Smooth muscle cell (in vitro differentiated cells): ENCODE results near the gene FARSB. TPM values are rescaled to one million over a fixed set of nuclear protein-coding genes. Genes with fewer than 3 reads are reported as not detected.

Experiments used
- DNase-seq: peaks from one replicate; lab custom pipeline; 2025; ENCODE audit not compliant: unreplicated experiment; lab: John Stamatoyannopoulos, UW
- H2AFZ ChIP-seq: fragments of 200-600 bp; sonication (generic); 2 replicates; pipeline ENCODE4 v1.6.0; 2016; ENCODE audit warnings: antibody characterized with exemption, low read depth, mild to moderate bottlenecking
- H3F3A ChIP-seq: fragments of 200-600 bp; sonication (generic); 2 replicates; pipeline ENCODE4 v1.6.0; 2017; ENCODE audit warnings: antibody characterized with exemption, low read depth
- H3K27ac ChIP-seq: fragments of 200-600 bp; sonication (generic); 2 replicates; pipeline ENCODE4 v1.5.1; 2016; ENCODE audit warnings: low read depth, mild to moderate bottlenecking
- H3K27me3 ChIP-seq: fragments of 200-600 bp; sonication (generic); 2 replicates; pipeline ENCODE4 v1.6.1; 2016; ENCODE audit warnings: low read depth, mild to moderate bottlenecking
- H3K36me3 ChIP-seq: fragments of 200-600 bp; sonication (generic); 2 replicates; pipeline ENCODE4 v1.5.1; 2016; ENCODE audit warnings: low read depth
- H3K4me1 ChIP-seq: fragments of 200-600 bp; sonication (generic); 2 replicates; pipeline ENCODE4 v1.5.1; 2016; ENCODE audit warnings: low read depth
- H3K4me2 ChIP-seq: fragments of 200-600 bp; sonication (generic); 2 replicates; pipeline ENCODE4 v1.6.0; 2016; ENCODE audit warnings: mild to moderate bottlenecking
- H3K4me3 ChIP-seq: fragments of 200-600 bp; sonication (generic); 2 replicates; pipeline ENCODE4 v1.5.1; 2016; ENCODE audit warnings: mild to moderate bottlenecking
- H3K79me2 ChIP-seq: fragments of 200-600 bp; sonication (generic); 2 replicates; pipeline ENCODE4 v1.6.0; 2016; ENCODE audit warnings: low read depth, mild to moderate bottlenecking
- H3K9ac ChIP-seq: fragments of 200-600 bp; sonication (generic); 2 replicates; pipeline ENCODE4 v1.6.0; 2016; ENCODE audit warnings: low read depth
- H3K9me3 ChIP-seq: fragments of 200-600 bp; sonication (generic); replicated peaks from 2 replicates; pipeline ENCODE4 v1.5.1; 2016; ENCODE audit warnings: low read depth
- H4K20me1 ChIP-seq: fragments of 200-600 bp; sonication (generic); 2 replicates; pipeline ENCODE4 v1.6.0; 2016; ENCODE audit warnings: low read depth
- WGBS: methylation state at CpG from one replicate; pipeline ENCODE4 v1.1.7; 2016; ENCODE audit warnings: low lambda C conversion rate; 5-methylcytosine and 5-hydroxymethylcytosine counted together
- polyA plus RNA-seq: library from polyadenylated mRNA; unstranded; fragments of >200 nt; fragmentation: Nextera tagmentation; extraction: Ambion mirVana; gene quantifications from 2 replicates; pipeline ENCODE4 v1.2.1, GENCODE V29; 2016
- total RNA-seq: library from RNA; depleted of rRNA; stranded (reverse); fragments of >200 nt; gene quantifications from 2 replicates; pipeline ENCODE4 v1.2.3, GENCODE V29; 2014
- TF ChIP-seq, protein P1 (sequence below): fragments of 200-600 bp; sonication (generic); IDR thresholded peaks from 2 replicates; pipeline ENCODE4 v1.5.1; 2017; ENCODE audit warnings: borderline replicate concordance, mild to moderate bottlenecking, antibody characterized with exemption; ENCODE audit not compliant: insufficient read depth, poor library complexity, severe bottlenecking

Gene FARSB
- total RNA-seq (20.3 and 25.7 TPM in 2 replicates), polyA plus RNA-seq (27.0 and 32.4 TPM in 2 replicates)

DNA sequence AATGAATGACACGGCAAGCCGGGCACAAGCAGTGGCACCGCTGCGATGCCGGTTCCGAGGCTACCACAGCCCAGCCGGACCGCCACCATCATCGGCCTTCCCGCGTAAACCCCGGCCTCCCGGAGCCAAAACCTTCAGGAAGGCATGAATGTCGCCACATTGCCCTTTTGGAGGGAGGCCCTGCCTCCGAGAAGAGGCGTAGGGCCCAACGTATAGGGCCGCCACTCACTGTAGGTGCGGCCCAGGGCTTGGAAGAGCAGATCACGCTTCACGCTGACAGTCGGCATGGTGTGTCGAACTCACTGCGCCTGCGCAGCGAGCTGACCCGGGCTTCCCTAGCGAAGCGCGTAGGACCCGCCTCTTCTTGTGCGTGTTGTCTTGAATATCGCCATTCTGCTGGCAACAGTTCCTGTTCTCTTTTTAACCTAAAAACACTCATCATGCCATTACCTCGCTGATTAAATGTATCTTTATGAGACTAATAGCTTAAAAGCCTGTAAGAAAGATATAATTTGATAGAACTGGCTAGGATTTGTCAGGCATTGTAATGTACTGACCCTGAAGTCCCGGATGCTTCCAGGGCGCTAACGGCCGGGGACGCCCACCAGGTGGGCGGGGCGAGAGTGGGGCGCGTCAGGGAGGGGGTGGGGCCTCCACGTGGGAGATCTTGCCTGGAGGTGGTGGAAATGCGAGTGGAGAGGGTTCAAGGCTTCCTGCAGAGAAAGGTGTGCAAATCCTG, at the start of gene FARSB:
Gene FARSB (minus strand): TSS at position 306 of the 739 bp plus-strand sequence. CDS start 19 bp downstream, at position 287.
- Histone ChIP-seq H3K4me1 (peaks cover 12% of the 10 kb centered on the region), H3K9me3 (no peaks in the 10 kb centered on the region), H3F3A (no peaks in the 10 kb centered on the region), H3K9ac (peak within 1 kb of the TSS; percentile 99), H3K36me3 (no peaks in the 10 kb centered on the region), H3K4me2 (peak within 1 kb of the TSS; percentile 95), H3K27me3 (no peaks in the 10 kb centered on the region), H3K27ac (peak within 1 kb of the TSS; percentile 96), H2AFZ (peak within 1 kb of the TSS; percentile 99), H4K20me1 (no peaks in the 10 kb centered on the region), H3K79me2 (peaks cover 46% of the 10 kb centered on the region), H3K4me3 (peak within 1 kb of the TSS; percentile 86)
- TF ChIP-seq, protein P1, sequence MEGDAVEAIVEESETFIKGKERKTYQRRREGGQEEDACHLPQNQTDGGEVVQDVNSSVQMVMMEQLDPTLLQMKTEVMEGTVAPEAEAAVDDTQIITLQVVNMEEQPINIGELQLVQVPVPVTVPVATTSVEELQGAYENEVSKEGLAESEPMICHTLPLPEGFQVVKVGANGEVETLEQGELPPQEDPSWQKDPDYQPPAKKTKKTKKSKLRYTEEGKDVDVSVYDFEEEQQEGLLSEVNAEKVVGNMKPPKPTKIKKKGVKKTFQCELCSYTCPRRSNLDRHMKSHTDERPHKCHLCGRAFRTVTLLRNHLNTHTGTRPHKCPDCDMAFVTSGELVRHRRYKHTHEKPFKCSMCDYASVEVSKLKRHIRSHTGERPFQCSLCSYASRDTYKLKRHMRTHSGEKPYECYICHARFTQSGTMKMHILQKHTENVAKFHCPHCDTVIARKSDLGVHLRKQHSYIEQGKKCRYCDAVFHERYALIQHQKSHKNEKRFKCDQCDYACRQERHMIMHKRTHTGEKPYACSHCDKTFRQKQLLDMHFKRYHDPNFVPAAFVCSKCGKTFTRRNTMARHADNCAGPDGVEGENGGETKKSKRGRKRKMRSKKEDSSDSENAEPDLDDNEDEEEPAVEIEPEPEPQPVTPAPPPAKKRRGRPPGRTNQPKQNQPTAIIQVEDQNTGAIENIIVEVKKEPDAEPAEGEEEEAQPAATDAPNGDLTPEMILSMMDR, result no peak
- peak; percentile 63 for DNase-seq
- 1% methylated on average over 45 of the region's 45 CpGs for WGBS

DNA sequence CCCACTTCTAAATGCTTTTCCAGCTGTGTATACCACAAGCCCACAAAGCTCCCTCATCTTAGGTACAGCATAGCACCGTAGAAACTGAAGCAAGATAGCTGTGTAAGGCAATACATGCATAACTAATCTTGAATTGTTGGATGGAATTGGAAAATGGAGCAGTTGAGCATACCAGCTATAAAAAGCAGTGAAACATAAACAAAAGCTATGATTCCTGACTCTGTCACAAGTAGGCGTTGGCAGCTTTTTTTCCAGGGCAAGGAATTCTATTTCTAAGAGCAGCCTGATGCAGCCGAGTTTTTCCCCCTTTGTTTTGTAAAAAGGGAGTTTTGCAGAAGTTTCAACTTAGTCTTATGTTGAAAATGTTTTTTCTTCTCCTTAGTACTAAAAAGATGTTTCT, 48.0 kb upstream of the FARSB start:
- no peaks in the 10 kb centered on the region for H3K79me2 ChIP-seq
- peaks cover 5% of the 10 kb centered on the region for H3F3A ChIP-seq
- no peaks in the 10 kb centered on the region for H3K36me3 ChIP-seq
- WGBS, result 24% methylated on average over 3 of the region's 3 CpGs
- DNase-seq, result no peak
- peaks cover 10% of the 10 kb centered on the region for H3K4me1 ChIP-seq
- H4K20me1 ChIP-seq, result no peaks in the 10 kb centered on the region
- H3K27me3 ChIP-seq, result no peaks in the 10 kb centered on the region
- TF ChIP-seq, protein P1, result no peak
- H3K4me3 ChIP-seq, result no peak overlapping the region
- H2AFZ ChIP-seq, result no peak overlapping the region
- peak overlapping the region; percentile 39 for H3K27ac ChIP-seq
- H3K9me3 ChIP-seq, result no peaks in the 10 kb centered on the region
- H3K9ac ChIP-seq, result no peak overlapping the region
- H3K4me2 ChIP-seq, result peak overlapping the region; percentile 69

DNA sequence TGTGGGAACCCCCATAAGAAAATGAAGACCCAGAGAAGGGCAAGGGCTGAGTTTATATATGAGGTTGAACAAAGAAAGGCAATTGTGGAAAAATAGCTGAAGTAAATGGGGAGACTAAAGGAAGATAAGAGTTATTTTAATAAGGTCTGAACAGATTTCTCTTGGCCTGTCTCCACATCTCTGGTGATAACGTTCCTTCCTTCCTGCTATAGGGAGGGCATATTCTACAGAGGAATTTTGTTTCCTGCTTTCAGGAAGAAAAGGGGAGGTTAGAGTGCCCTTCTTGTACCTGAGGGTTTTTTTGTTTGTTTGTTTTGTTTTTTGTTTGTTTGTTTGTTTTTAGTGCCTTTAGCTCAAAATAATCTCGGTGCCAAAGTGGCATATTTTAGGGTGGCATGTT, 47.2 kb upstream of the FARSB start:
- H3K27ac ChIP-seq, result peak overlapping the region; percentile 39
- no peaks in the 10 kb centered on the region for H3K9me3 ChIP-seq
- H3K4me3 ChIP-seq, result no peak overlapping the region
- H3K4me2 ChIP-seq, result no peak overlapping the region
- TF ChIP-seq, protein P1, result no peak
- H3K27me3 ChIP-seq, result no peaks in the 10 kb centered on the region
- 70% methylated on average over 2 of the region's 2 CpGs for WGBS
- no peaks in the 10 kb centered on the region for H3K79me2 ChIP-seq
- H3K4me1 ChIP-seq, result peaks cover 4% of the 10 kb centered on the region
- no peak for DNase-seq
- H3K9ac ChIP-seq, result no peak overlapping the region
- no peaks in the 10 kb centered on the region for H4K20me1 ChIP-seq
- no peaks in the 10 kb centered on the region for H3F3A ChIP-seq
- H2AFZ ChIP-seq, result no peak overlapping the region
- H3K36me3 ChIP-seq, result no peaks in the 10 kb centered on the region

DNA sequence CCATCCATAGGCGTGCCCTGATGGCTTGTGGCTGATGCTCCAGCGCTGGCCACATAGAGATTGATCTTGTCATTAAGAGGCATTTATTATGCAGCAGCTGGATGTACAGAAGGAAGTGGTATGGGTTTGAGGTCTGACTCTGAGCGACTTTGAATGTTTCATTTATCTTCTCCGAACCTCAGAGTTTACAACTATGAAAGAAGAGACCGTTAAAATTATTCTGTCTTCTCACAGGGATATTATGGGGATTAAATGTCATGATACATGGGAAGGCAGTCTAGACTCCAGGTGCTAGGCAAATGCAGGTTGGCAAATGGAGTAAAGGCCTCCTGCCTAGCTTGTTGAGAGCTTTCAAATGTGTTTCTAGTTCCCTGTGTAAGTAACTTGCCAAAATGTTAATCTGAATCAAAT, 45.8 kb upstream of the FARSB start:
- H2AFZ ChIP-seq, result no peak overlapping the region

More for the DNA sequence above, 45.8 kb upstream of the FARSB start:
- Histone ChIP-seq H3K27me3 (no peaks in the 10 kb centered on the region), H3K9me3 (no peaks in the 10 kb centered on the region), H3K79me2 (no peaks in the 10 kb centered on the region), H3K36me3 (no peaks in the 10 kb centered on the region), H3K4me2 (no peak overlapping the region), H4K20me1 (no peaks in the 10 kb centered on the region), H3K27ac (peak overlapping the region; percentile 39), H3F3A (no peaks in the 10 kb centered on the region), H3K4me1 (peaks cover 4% of the 10 kb centered on the region), H3K9ac (no peak overlapping the region), H3K4me3 (no peak overlapping the region)
- TF ChIP-seq, protein P1, result no peak
- WGBS, result 31% methylated on average over 5 of the region's 5 CpGs
- no peak for DNase-seq
